LHCN-M2 (cell line): Measurements from ENCODE around the gene STXBP2. TPM values are rescaled to one million over a fixed set of nuclear protein-coding genes. Genes with fewer than 3 reads are reported as not detected.
A peak's percentile ranks its signal among the peaks of the same experiment; 100 is the strongest.

Source experiments
- DNase-seq: peaks from one replicate; pipeline ENCODE4 v3.0.0-alpha.2; 2012; ENCODE audit warnings: low read depth
- total RNA-seq: library from RNA; depleted of rRNA; stranded (reverse); fragments of >200 nt; gene quantifications from 2 replicates; pipeline ENCODE4 v1.2.3, GENCODE V29; 2014

STXBP2 gene
- total RNA-seq, 1 experiment from 2014 or later, result 0.11 TPM

GRCh38 chr19:7650148-7650547 is 13.2 kb downstream of the STXBP2 start:
- DNase-seq, result no peak

- DNase-seq, result peak; percentile 67
Observed at GRCh38 chr19:7652061-7652641, 15.2 kb downstream of the STXBP2 start.

- DNase-seq, result peak; percentile 29
Observed at GRCh38 chr19:7654401-7654800, 17.5 kb downstream of the STXBP2 start.

GRCh38 chr19:7655581-7655980 is 18.7 kb downstream of the STXBP2 start:
- DNase-seq, result no peak

GRCh38 chr19:7657131-7657751 is 20.3 kb downstream of the STXBP2 start:
- DNase-seq, result no peak

GRCh38 chr19:7658219-7658686 is 21.3 kb downstream of the STXBP2 start:
- peak; percentile 13 for DNase-seq

GRCh38 chr19:7661744-7662538 is 25.0 kb downstream of the STXBP2 start:
- DNase-seq, result no peak

- DNase-seq, result no peak
Observed at GRCh38 chr19:7662657-7663056, 25.7 kb downstream of the STXBP2 start.

- peak; percentile 77 for DNase-seq
Observed at GRCh38 chr19:7663706-7664105, 26.8 kb downstream of the STXBP2 start.

- DNase-seq, result no peak
Observed at GRCh38 chr19:7665076-7665475, 28.2 kb downstream of the STXBP2 start.

GRCh38 chr19:7668842-7669241 is 31.9 kb downstream of the STXBP2 start, which contains the start of gene RETN:
TSS of gene RETN (plus strand) at chr19:7669049. CDS start at chr19:7669327, 278 bp downstream.
- no peak for DNase-seq

- no peak for DNase-seq
Observed at GRCh38 chr19:7669641-7670040, 32.7 kb downstream of the STXBP2 start.

- no peak for DNase-seq
Observed at GRCh38 chr19:7670150-7670783, 33.4 kb downstream of the STXBP2 start.

GRCh38 chr19:7670790-7671189 is 33.9 kb downstream of the STXBP2 start:
- DNase-seq, result no peak

- DNase-seq, result no peak
Observed at GRCh38 chr19:7672522-7672921, 35.6 kb downstream of the STXBP2 start.

- DNase-seq, result peak; percentile 68
Observed at GRCh38 chr19:7674010-7675005, 37.4 kb downstream of the STXBP2 start.

GRCh38 chr19:7676376-7676775 is 39.5 kb downstream of the STXBP2 start:
- DNase-seq, result no peak

GRCh38 chr19:7676854-7677253 is 39.9 kb downstream of the STXBP2 start, which contains the start of gene MCEMP1:
TSS of gene MCEMP1 (plus strand) at chr19:7677090. CDS start at chr19:7677121, 31 bp downstream.
- no peak for DNase-seq

- DNase-seq, result no peak
Observed at GRCh38 chr19:7677669-7678311, 40.9 kb downstream of the STXBP2 start.
